IMR-90 (cell line): ENCODE results near the gene FGR. TPM values are rescaled to one million over a fixed set of nuclear protein-coding genes. Genes with fewer than 3 reads are reported as not detected.
A peak's percentile ranks its signal among the peaks of the same experiment; 100 is the strongest.

Experiments used
- ATAC-seq: fragments of 200-7000 bp; cut with Tn5 transposase; 2 replicates; pipeline ENCODE4 v1.9.1; 2020; ENCODE audit warnings: low read depth, mild to moderate bottlenecking, moderate library complexity
- BruUV-seq: library from RNA; stranded (reverse); fragments of 400-500 nt; replicated peaks from 2 replicates; lab custom pipeline; 2021; lab: Mats Ljungman, UMichigan
- CTCF ChIA-PET: fragments of 300-600 bp; formaldehyde crosslinking; extraction: SDS; loops from one replicate; lab custom pipeline; 2021; ENCODE audit warnings: antibody characterized with exemption; lab: Yijun Ruan, JAX
- POLR2A ChIA-PET: fragments of 300-600 bp; sonication (Branson Sonifier 250); formaldehyde crosslinking; loops from one replicate; lab custom pipeline; 2022; ENCODE audit warnings: antibody characterized with exemption; ENCODE audit not compliant: unreplicated experiment; lab: Charles Lee
- DNase-seq: peaks from one replicate; pipeline ENCODE4 v3.0.0; 2013
- H2AFZ ChIP-seq: replicated peaks from 2 replicates; pipeline ENCODE3; 2013; ENCODE audit warnings: low read length, mild to moderate bottlenecking; ENCODE audit not compliant: poor library complexity
- H2AK5ac ChIP-seq: 2 replicates; pipeline ENCODE4 v1.6.1; 2013; ENCODE audit warnings: low read depth, low read length, inconsistent platforms
- H2AK9ac ChIP-seq: replicated peaks from 2 replicates; pipeline ENCODE3; 2013; ENCODE audit warnings: mild to moderate bottlenecking, low read depth, low read length, moderate library complexity; ENCODE audit not compliant: poor library complexity
- H2BK120ac ChIP-seq: 2 replicates; pipeline ENCODE4 v1.6.1; 2013; ENCODE audit warnings: low read depth, low read length, inconsistent platforms
- H2BK15ac ChIP-seq: 3 replicates; pipeline ENCODE4 v1.6.1; 2013; ENCODE audit warnings: low read depth, low read length, inconsistent platforms
- H2BK20ac ChIP-seq: 2 replicates; pipeline ENCODE4 v1.6.1; 2013; ENCODE audit warnings: low read depth, mild to moderate bottlenecking, inconsistent platforms, low read length, moderate library complexity
- H2BK5ac ChIP-seq: 2 replicates; pipeline ENCODE4 v1.6.1; 2013; ENCODE audit warnings: mild to moderate bottlenecking, low read depth, low read length, inconsistent platforms; ENCODE audit not compliant: poor library complexity, severe bottlenecking
- H3K14ac ChIP-seq: replicated peaks from 2 replicates; pipeline ENCODE4 v1.6.1; 2013; ENCODE audit warnings: low read depth, low read length, inconsistent platforms
- H3K18ac ChIP-seq: 2 replicates; pipeline ENCODE4 v1.6.1; 2013; ENCODE audit warnings: low read depth, low read length, control low read depth
- H3K23ac ChIP-seq: 2 replicates; pipeline ENCODE4 v1.6.1; 2013; ENCODE audit warnings: low read depth, low read length, inconsistent platforms
- H3K27ac ChIP-seq: 2 replicates; pipeline ENCODE4 v1.5.1; 2013; ENCODE audit warnings: mild to moderate bottlenecking, control low read depth, low read length; ENCODE audit not compliant: insufficient read depth
- H3K27me3 ChIP-seq: 2 replicates; pipeline ENCODE4 v1.6.1; 2013; ENCODE audit warnings: low read length; ENCODE audit not compliant: control insufficient read depth, insufficient read depth
- H3K36me3 ChIP-seq: 2 replicates; pipeline ENCODE4 v1.6.1; 2013; ENCODE audit warnings: low read length, mixed read lengths; ENCODE audit not compliant: control insufficient read depth, insufficient read depth
- H3K4ac ChIP-seq: 2 replicates; pipeline ENCODE4 v1.6.1; 2013; ENCODE audit warnings: low read depth, low read length, inconsistent platforms
- H3K4me1 ChIP-seq: 2 replicates; pipeline ENCODE4 v1.6.1; 2013; ENCODE audit warnings: low read length, mixed read lengths; ENCODE audit not compliant: control insufficient read depth, insufficient read depth
- H3K4me2 ChIP-seq: 2 replicates; pipeline ENCODE4 v1.6.1; 2013; ENCODE audit warnings: low read depth, mild to moderate bottlenecking, control low read depth, low read length, moderate library complexity
- H3K4me3 ChIP-seq: 2 replicates; pipeline ENCODE4 v1.5.1; 2013; ENCODE audit warnings: low read depth, mild to moderate bottlenecking, control low read depth, low read length, moderate library complexity; ENCODE audit not compliant: insufficient read depth
- H3K56ac ChIP-seq: 2 replicates; pipeline ENCODE4 v1.6.1; 2013; ENCODE audit warnings: low read length, inconsistent platforms; ENCODE audit not compliant: insufficient read depth; ENCODE audit errors: extremely low read depth
- H3K79me1 ChIP-seq, 2 experiments: 2 replicates each; pipeline ENCODE4 v1.6.1; 2013; ENCODE audit warnings: low read length in 2 of 2, inconsistent platforms in 1 of 2, low read depth in 1 of 2
- H3K9ac ChIP-seq: 2 replicates; pipeline ENCODE4 v1.6.1; 2013; ENCODE audit warnings: low read depth, low read length, control low read depth
- H3K9me1 ChIP-seq: 2 replicates; pipeline ENCODE4 v1.6.1; 2013; ENCODE audit warnings: low read length, inconsistent platforms; ENCODE audit not compliant: insufficient read depth
- H3K9me3 ChIP-seq: 2 replicates; pipeline ENCODE4 v1.6.1; 2013; ENCODE audit warnings: low read length; ENCODE audit not compliant: control insufficient read depth, insufficient read depth
- H4K20me1 ChIP-seq: 2 replicates; pipeline ENCODE4 v1.6.1; 2013; ENCODE audit warnings: low read length, inconsistent platforms; ENCODE audit not compliant: insufficient read depth
- H4K5ac ChIP-seq: 2 replicates; pipeline ENCODE4 v1.6.1; 2013; ENCODE audit warnings: mild to moderate bottlenecking, low read depth, low read length, control low read depth
- H4K8ac ChIP-seq, 2 experiments: 2 replicates each; pipeline ENCODE4 v1.6.1; 2013; ENCODE audit warnings: low read depth in 2 of 2, low read length in 2 of 2, control low read depth in 1 of 2, inconsistent platforms in 1 of 2
- H4K91ac ChIP-seq: 2 replicates; pipeline ENCODE4 v1.6.1; 2013; ENCODE audit warnings: low read depth, low read length, inconsistent platforms; ENCODE audit not compliant: insufficient read depth
- BHLHE40 ChIP-seq: fragments of 150-350 bp; IDR thresholded peaks from 2 replicates; pipeline ENCODE4 v1.6.1; 2016; ENCODE audit warnings: mild to moderate bottlenecking, low read depth, low read length
- CEBPB ChIP-seq: IDR thresholded peaks from 2 replicates; pipeline ENCODE4 v1.6.1; 2012; ENCODE audit warnings: low read depth, low read length, improper control_type of control experiment
- CHD1 ChIP-seq: IDR thresholded peaks from 2 replicates; pipeline ENCODE4 v1.6.1; 2012; ENCODE audit warnings: low read depth, low read length, improper control_type of control experiment
- CTCF ChIP-seq: conservative IDR thresholded peaks from 2 replicates; pipeline ENCODE4 v1.5.1; 2012; ENCODE audit warnings: mild to moderate bottlenecking, low read depth, low read length, improper control_type of control experiment
- ELK1 ChIP-seq: fragments of 150-350 bp; IDR thresholded peaks from 2 replicates; pipeline ENCODE4 v1.6.1; 2016; ENCODE audit warnings: low read depth, mild to moderate bottlenecking, low read length, moderate library complexity, borderline replicate concordance
- FOS ChIP-seq: fragments of 150-350 bp; IDR thresholded peaks from 2 replicates; pipeline ENCODE4 v1.6.1; 2016; ENCODE audit warnings: low read depth, low read length
- MAFK ChIP-seq: IDR thresholded peaks from 2 replicates; pipeline ENCODE4 v1.6.1; 2012; ENCODE audit warnings: low read depth, low read length, improper control_type of control experiment
- MAZ ChIP-seq: IDR thresholded peaks from 2 replicates; pipeline ENCODE4 v1.6.1; 2012; ENCODE audit warnings: low read depth, mild to moderate bottlenecking, low read length, improper control_type of control experiment, moderate library complexity, borderline replicate concordance
- MXI1 ChIP-seq: IDR thresholded peaks from 2 replicates; pipeline ENCODE4 v1.6.1; 2012; ENCODE audit warnings: low read depth, mild to moderate bottlenecking, low read length, moderate library complexity, borderline replicate concordance
- NFE2L2 ChIP-seq: fragments of 150-350 bp; IDR thresholded peaks from 2 replicates; pipeline ENCODE4 v1.6.1; 2016; ENCODE audit warnings: low read depth, mild to moderate bottlenecking, low read length
- POLR2A ChIP-seq: IDR thresholded peaks from 2 replicates; pipeline ENCODE4 v1.6.1; 2012; ENCODE audit warnings: mild to moderate bottlenecking, low read depth, low read length
- RAD21 ChIP-seq: IDR thresholded peaks from 2 replicates; pipeline ENCODE4 v1.6.1; 2012; ENCODE audit warnings: low read length, improper control_type of control experiment
- RCOR1 ChIP-seq: IDR thresholded peaks from 2 replicates; pipeline ENCODE4 v1.6.1; 2012; ENCODE audit warnings: mild to moderate bottlenecking, low read length, improper control_type of control experiment; ENCODE audit not compliant: insufficient replicate concordance
- RFX5 ChIP-seq: IDR thresholded peaks from 2 replicates; pipeline ENCODE4 v1.8.0; 2012; ENCODE audit warnings: low read depth, mild to moderate bottlenecking, low read length, moderate library complexity
- SMC3 ChIP-seq: fragments of 150-350 bp; IDR thresholded peaks from 2 replicates; pipeline ENCODE4 v1.6.1; 2016; ENCODE audit warnings: low read depth, mild to moderate bottlenecking, antibody characterized with exemption, low read length, moderate library complexity
- USF2 ChIP-seq: fragments of 150-350 bp; IDR thresholded peaks from 2 replicates; pipeline ENCODE4 v1.6.1; 2017; ENCODE audit warnings: mild to moderate bottlenecking, antibody characterized with exemption, low read length, low read depth
- WGBS, 2 experiments: methylation state at CpG; one replicate each; pipeline versions ENCODE4 v1.1.5 to v1.1.7; 2013; ENCODE audit warnings: missing lambda C conversion rate in 2 of 2; ENCODE audit not compliant: insufficient read length in 1 of 2; ENCODE audit errors: extremely low coverage in 2 of 2; 5-methylcytosine and 5-hydroxymethylcytosine counted together
- dilution Hi-C: fragments of 300-500 bp; cut with HindIII; formaldehyde crosslinking; loops from one replicate; pipeline ENCODE4 v1.14.3; 2018; ENCODE audit warnings: low sequenced_read_pairs; ENCODE audit not compliant: unreplicated experiment
- in situ Hi-C: fragments of 300-500 bp; cut with MboI; formaldehyde crosslinking; loops from 3 replicates; pipeline ENCODE4 v1.14.3; 2019; ENCODE audit warnings: low sequenced_read_pairs, inconsistent platforms, mixed read lengths
- intact Hi-C: fragments of 100-400 bp; cut with micrococcal nuclease; formaldehyde crosslinking; loops from 2 replicates; pipeline ENCODE4 v1.10.0; 2022
- polyA plus RNA-seq, 3 experiments: library from polyadenylated mRNA; depleted of rRNA; stranded (reverse); fragments of >200 nt; gene quantifications; 2 replicates each; pipeline ENCODE4 v1.2.3, GENCODE V29; 2012; ENCODE audit warnings: low replicate concordance in 1 of 3
- total RNA-seq: library from RNA; depleted of rRNA; stranded (reverse); fragments of >200 nt; gene quantifications from 2 replicates; pipeline ENCODE4 v1.2.3, GENCODE V29; 2012

The FGR gene
- total and polyA plus RNA-seq, 2 of the 4 experiments (the other 2 are of a cell fraction) = not detected

GRCh38 chr1:27611450-27611849, 23.5 kb downstream of the FGR start:
- no peak overlapping the region for H4K5ac ChIP-seq
- H3K4ac ChIP-seq = no peak overlapping the region
- no peak overlapping the region for H2BK15ac ChIP-seq
- no peak overlapping the region for H3K23ac ChIP-seq
- no peak for TF ChIP-seq POLR2A
- no peak for TF ChIP-seq RCOR1
- TF ChIP-seq RFX5 = no peak
- no peak for TF ChIP-seq CHD1
- TF ChIP-seq MAFK = no peak
- no peak for TF ChIP-seq RAD21
- TF ChIP-seq BHLHE40 = no peak
- TF ChIP-seq MAZ = no peak
- TF ChIP-seq ELK1 = no peak
- TF ChIP-seq CTCF = no peak
- TF ChIP-seq USF2 = no peak
- TF ChIP-seq NFE2L2 = no peak
- TF ChIP-seq CEBPB = no peak
- TF ChIP-seq FOS = no peak
- no peak for TF ChIP-seq MXI1
- TF ChIP-seq SMC3 = no peak
- no peaks in the 10 kb centered on the region for H3K36me3 ChIP-seq
- DNase-seq (no peak), ATAC-seq (no peak)
- H3K4me3 ChIP-seq = no peak overlapping the region
- no peak overlapping the region for H2BK120ac ChIP-seq
- CTCF ChIA-PET = interaction anchor here (0.7 kb wide), 1 partner anchor 311 kb away, joined by 3 read pairs; no protein-coding TSS in a partner anchor
- no peak overlapping the region for H3K14ac ChIP-seq
- H4K8ac ChIP-seq = no peak overlapping the region
- H3K9me3 ChIP-seq = no peaks in the 10 kb centered on the region
- H2AFZ ChIP-seq = peak overlapping the region; percentile 5
- WGBS, 2 experiments = no CpG with 5 or more reads among the region's 4 CpGs
- no TSS peak for BruUV-seq
- H3K9ac ChIP-seq = no peak overlapping the region
- no peak overlapping the region for H2AK5ac ChIP-seq
- H2BK20ac ChIP-seq = no peak overlapping the region
- H4K91ac ChIP-seq = no peak overlapping the region
- no peak overlapping the region for H3K56ac ChIP-seq
- intact Hi-C loops (no loop called here), in situ Hi-C loops (loop anchor here (5.0 kb wide), 1 partner anchor 51 kb away; no protein-coding TSS in a partner anchor), dilution Hi-C loops (no loop called here)
- H3K27ac ChIP-seq = no peak overlapping the region
- no peaks in the 10 kb centered on the region; the same call in 1 of the 2 replicates for H3K4me1 ChIP-seq
- no peak overlapping the region for H2BK5ac ChIP-seq
- POLR2A ChIA-PET = no interaction called here
- H3K27me3 ChIP-seq = peaks cover 42% of the 10 kb centered on the region
- no peaks in the 10 kb centered on the region for H4K20me1 ChIP-seq
- no peaks in the 10 kb centered on the region for H3K9me1 ChIP-seq
- no peaks in the 10 kb centered on the region for H3K79me1 ChIP-seq
- H3K18ac ChIP-seq = no peak overlapping the region
- no peak overlapping the region for H3K4me2 ChIP-seq
- no peak overlapping the region for H2AK9ac ChIP-seq
